Aorta (tissue), 5 donors: Measurements from ENCODE around the gene KIAA1755. TPM values are rescaled to one million over a fixed set of nuclear protein-coding genes. Genes with fewer than 3 reads are reported as not detected.

Source experiments
- ATAC-seq: fragments of 200-7000 bp; cut with Tn5 transposase; one replicate; pipeline ENCODE4 v1.9.1; 2022; ENCODE audit warnings: moderate library complexity; ENCODE audit not compliant: low FRiP score
- DNase-seq, 2 donors: peaks; one replicate each; pipeline ENCODE4 v3.0.0-alpha.2; 2020
- H3K27ac ChIP-seq, 2 donors: one replicate each; pipeline ENCODE4 v1.5.1; 2013; ENCODE audit warnings: low read length in 2 of 2, mild to moderate bottlenecking in 2 of 2, moderate library complexity in 2 of 2, control low read depth in 1 of 2, inconsistent platforms in 1 of 2, low read depth in 1 of 2
- H3K27me3 ChIP-seq, 2 donors: one replicate each; pipeline ENCODE4 v1.6.1; 2013; ENCODE audit warnings: control low read depth in 1 of 2, low read length in 1 of 2, mild to moderate bottlenecking in 1 of 2, moderate library complexity in 1 of 2; ENCODE audit not compliant: insufficient read depth in 2 of 2, control insufficient read depth in 1 of 2
- H3K36me3 ChIP-seq, 2 donors: one replicate each; pipeline ENCODE4 v1.6.1; 2013; ENCODE audit warnings: control low read depth in 1 of 2, low read length in 1 of 2, mild to moderate bottlenecking in 1 of 2; ENCODE audit not compliant: insufficient read depth in 2 of 2, control insufficient read depth in 1 of 2
- H3K4me1 ChIP-seq, 2 donors: one replicate each; pipeline ENCODE4 v1.6.1; 2013; ENCODE audit warnings: low read length in 2 of 2, control low read depth in 1 of 2, mild to moderate bottlenecking in 1 of 2, moderate library complexity in 1 of 2; ENCODE audit not compliant: insufficient read depth in 2 of 2, control insufficient read depth in 1 of 2
- H3K4me3 ChIP-seq, 2 donors: one replicate each; pipeline ENCODE4 v1.5.1; 2013; ENCODE audit warnings: low read length in 2 of 2, control low read depth in 1 of 2, mild to moderate bottlenecking in 1 of 2
- H3K9me3 ChIP-seq: one replicate; pipeline ENCODE4 v1.6.1; 2013; ENCODE audit warnings: mild to moderate bottlenecking, low read length; ENCODE audit not compliant: control insufficient read depth
- WGBS, 2 donors: extraction: QIAGEN DNeasy Blood & Tissue Kit; methylation state at CpG; one replicate each; pipeline ENCODE4 v1.1.7; 2013; 5-methylcytosine and 5-hydroxymethylcytosine counted together
- intact Hi-C, 2 donors: fragments of 100-400 bp; cut with DNase I; formaldehyde crosslinking; loops; one replicate each; pipeline versions ENCODE4 v1.14.2 to v1.15.0; 2022
- polyA plus RNA-seq, 2 donors: library from polyadenylated mRNA; stranded (reverse); fragments of 200-250 nt; gene quantifications; one replicate each; pipeline ENCODE4 v1.2.3, GENCODE V29; 2013
- total RNA-seq, 2 donors: library from RNA; stranded (reverse); fragmentation: NEBNext Ultra II Directional; extraction: Animal tissue kit (Norgen Biotek cat#: 25700); gene quantifications; one replicate each; pipeline ENCODE4 v1.2.1, GENCODE V29; 2021
- donor health status: healthy with polysubstance abuse.
- donor health status: Bipolar disorder and iron deficiency.
- donor health status: DM: no; HTN: no; CAD: no.
- donor health status: DM: no; HTN: no; CAD: no.
- donor health status: DM: yes; HTN: yes; CAD: no.

The KIAA1755 gene
- total and polyA plus RNA-seq, 4 donors = 2.0 to 46.4 (median 20.6) TPM

- Histone ChIP-seq H3K27ac (no peak overlapping the region), H3K9me3 (no peaks in the 10 kb centered on the region), H3K4me3 (no peak overlapping the region), H3K36me3 (no peaks in the 10 kb centered on the region), H3K4me1 (no peaks in the 10 kb centered on the region), H3K27me3 (no peaks in the 10 kb centered on the region)
- ATAC-seq (no peak), DNase-seq (peak in 1 of 2 donors; percentile 42)
- intact Hi-C loops = no loop called here
- 90% methylated on average over 5 of the region's 5 CpGs for WGBS, 2 donors
Observed at GRCh38 chr20:38194971-38195504, 65.5 kb downstream of the KIAA1755 start.

- Histone ChIP-seq H3K9me3 (no peaks in the 10 kb centered on the region), H3K4me1 (no peaks in the 10 kb centered on the region), H3K36me3 (no peaks in the 10 kb centered on the region), H3K27ac (no peak overlapping the region), H3K4me3 (no peak overlapping the region), H3K27me3 (no peaks in the 10 kb centered on the region)
- WGBS, 2 donors = 87 to 93% methylated on average over 4 of the region's 4 CpGs
- intact Hi-C loops = no loop called here
- no peak for ATAC-seq
- peak in 1 of 2 donors; percentile 45 for DNase-seq
Observed at GRCh38 chr20:38193586-38194105, 66.9 kb downstream of the KIAA1755 start.

GRCh38 chr20:38192323-38192885 is 68.1 kb downstream of the KIAA1755 start:
- DNase-seq (peak in 1 of 2 donors; percentile 44), ATAC-seq (no peak)
- peaks cover 0 to 4% of the 10 kb centered on the region in 2 donors for H3K4me1 ChIP-seq

GRCh38 chr20:38191654-38192053 is 68.9 kb downstream of the KIAA1755 start:
- H3K27me3 ChIP-seq = no peaks in the 10 kb centered on the region
- 81 to 91% methylated on average over 5 of the region's 5 CpGs for WGBS, 2 donors
- H3K4me1 ChIP-seq = peaks cover 0 to 4% of the 10 kb centered on the region in 2 donors
- ATAC-seq (no peak), DNase-seq (peak in 1 of 2 donors; percentile 11)
- H3K9me3 ChIP-seq = no peaks in the 10 kb centered on the region
- no peak overlapping the region for H3K4me3 ChIP-seq
- intact Hi-C loops = loop anchor here in 1 of 2 donors (2.0 kb wide), 1 partner anchor 19 kb away; no protein-coding TSS in a partner anchor
- peak overlapping the region in 1 of 2 donors; percentile 74 for H3K27ac ChIP-seq
- no peaks in the 10 kb centered on the region for H3K36me3 ChIP-seq

More at GRCh38 chr20:38192323-38192885, 68.1 kb downstream of the KIAA1755 start:
- intact Hi-C loops = no loop called here
- no peaks in the 10 kb centered on the region for H3K36me3 ChIP-seq
- H3K4me3 ChIP-seq = no peak overlapping the region
- no peaks in the 10 kb centered on the region for H3K9me3 ChIP-seq
- 92 to 95% methylated on average over 9 of the region's 9 CpGs for WGBS, 2 donors
- H3K27me3 ChIP-seq = no peaks in the 10 kb centered on the region
- no peak overlapping the region for H3K27ac ChIP-seq

GRCh38 chr20:38190936-38191371 is 69.6 kb downstream of the KIAA1755 start:
- intact Hi-C loops = loop anchor here in 1 of 2 donors (2.0 kb wide), 1 partner anchor 20 kb away; no protein-coding TSS in a partner anchor
- peak; percentile 70 to 91 for DNase-seq
- peak; percentile 81 for ATAC-seq

GRCh38 chr20:38190166-38190565 is 70.4 kb downstream of the KIAA1755 start:
- intact Hi-C loops = loop anchor here in 1 of 2 donors (2.0 kb wide), 1 partner anchor 21 kb away; no protein-coding TSS in a partner anchor
- no peaks in the 10 kb centered on the region for H3K36me3 ChIP-seq
- H3K4me3 ChIP-seq = no peak overlapping the region
- H3K27me3 ChIP-seq = no peaks in the 10 kb centered on the region
- peaks cover 0 to 4% of the 10 kb centered on the region in 2 donors for H3K4me1 ChIP-seq
- no peak for ATAC-seq
- H3K9me3 ChIP-seq = no peaks in the 10 kb centered on the region
- peak overlapping the region in 1 of 2 donors; percentile 37 for H3K27ac ChIP-seq
- DNase-seq = peak in 1 of 2 donors; percentile 10
- 93 to 98% methylated on average over 6 of the region's 6 CpGs for WGBS, 2 donors

More at GRCh38 chr20:38190936-38191371, 69.6 kb downstream of the KIAA1755 start:
- WGBS, 2 donors = 11 to 12% methylated on average over 3 of the region's 3 CpGs
- no peaks in the 10 kb centered on the region for H3K36me3 ChIP-seq
- H3K27ac ChIP-seq = peak overlapping the region in 1 of 2 donors; percentile 74
- H3K9me3 ChIP-seq = no peaks in the 10 kb centered on the region
- H3K27me3 ChIP-seq = no peaks in the 10 kb centered on the region
- no peak overlapping the region for H3K4me3 ChIP-seq
- peaks cover 0 to 4% of the 10 kb centered on the region in 2 donors for H3K4me1 ChIP-seq

GRCh38 chr20:38187517-38187916 is 73.0 kb downstream of the KIAA1755 start:
- H3K4me3 ChIP-seq = no peak overlapping the region
- H3K4me1 ChIP-seq = peaks cover 0 to 4% of the 10 kb centered on the region in 2 donors
- 39 to 43% methylated on average over 5 of the region's 5 CpGs for WGBS, 2 donors
- intact Hi-C loops = no loop called here
- H3K27me3 ChIP-seq = no peaks in the 10 kb centered on the region
- no peak overlapping the region for H3K27ac ChIP-seq
- H3K9me3 ChIP-seq = no peaks in the 10 kb centered on the region
- no peaks in the 10 kb centered on the region for H3K36me3 ChIP-seq
- ATAC-seq (no peak), DNase-seq (peak in 1 of 2 donors; percentile 76)

- DNase-seq (no peak), ATAC-seq (no peak)
- H3K27me3 ChIP-seq = no peaks in the 10 kb centered on the region
- peaks cover 0 to 4% of the 10 kb centered on the region in 2 donors for H3K4me1 ChIP-seq
- no peaks in the 10 kb centered on the region for H3K9me3 ChIP-seq
- intact Hi-C loops = no loop called here
- no peaks in the 10 kb centered on the region for H3K36me3 ChIP-seq
- 70 to 71% methylated on average over 5 of the region's 5 CpGs for WGBS, 2 donors
- no peak overlapping the region for H3K27ac ChIP-seq
- H3K4me3 ChIP-seq = no peak overlapping the region
Observed at GRCh38 chr20:38186788-38187221, 73.7 kb downstream of the KIAA1755 start.
